ENCODE results near the gene HLA-B.

Gene HLA-B

GRCh38 chr6:31351401-31352309 is 5.3 kb downstream of the HLA-B start:
- DNase-seq, result no peak

DNA sequence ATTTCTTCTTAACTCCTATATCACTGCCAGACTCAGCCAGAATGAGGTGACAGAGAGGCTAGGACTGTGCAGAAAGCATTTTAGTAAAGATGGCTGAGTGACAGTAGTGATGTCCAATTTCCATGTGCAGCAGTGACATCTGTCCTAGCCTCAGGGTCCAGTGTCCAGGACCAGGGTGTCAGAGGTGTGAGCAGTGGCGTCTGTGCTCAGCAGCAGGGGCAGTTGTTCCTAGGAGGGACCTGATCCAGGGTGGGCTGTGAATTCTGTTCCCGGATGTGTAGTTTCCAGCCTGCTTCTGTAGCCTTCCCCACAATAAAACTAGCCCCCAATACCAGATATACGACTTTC is 6.0 kb downstream of the HLA-B start:
- DNase-seq, result no peak

GRCh38 chr6:31350196-31351032 is 6.6 kb downstream of the HLA-B start:
- no peak for DNase-seq

DNA sequence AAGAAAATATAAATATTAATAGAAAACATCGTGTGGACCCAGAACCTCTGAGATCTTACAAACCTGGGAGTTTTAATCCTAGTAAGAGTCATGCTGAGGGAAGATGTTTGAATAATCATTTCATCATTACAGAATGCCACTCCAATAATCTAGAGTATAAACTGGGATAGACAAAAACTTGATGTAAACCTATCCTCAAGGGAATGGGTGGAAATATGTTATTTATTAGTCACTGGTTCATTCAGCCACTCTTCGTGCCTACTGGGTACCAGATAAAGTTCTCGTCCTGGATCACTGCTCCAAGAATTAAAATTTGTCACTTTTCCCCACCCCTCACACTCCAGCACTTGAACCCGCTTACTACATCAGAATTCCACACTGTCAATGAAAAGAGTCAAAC is 7.7 kb downstream of the HLA-B start:
- DNase-seq, result no peak

GRCh38 chr6:31345026-31345730 is 11.8 kb downstream of the HLA-B start:
- DNase-seq, result no peak

GRCh38 chr6:31340228-31340627 is 16.8 kb downstream of the HLA-B start:
- no peak for DNase-seq

- no peak for DNase-seq
Measured at GRCh38 chr6:31339210-31339609, 17.8 kb downstream of the HLA-B start.

- no peak for DNase-seq
Measured at GRCh38 chr6:31336896-31337496, 20.0 kb downstream of the HLA-B start.

GRCh38 chr6:31332637-31333602 is 24.1 kb downstream of the HLA-B start:
- no peak for DNase-seq

DNA sequence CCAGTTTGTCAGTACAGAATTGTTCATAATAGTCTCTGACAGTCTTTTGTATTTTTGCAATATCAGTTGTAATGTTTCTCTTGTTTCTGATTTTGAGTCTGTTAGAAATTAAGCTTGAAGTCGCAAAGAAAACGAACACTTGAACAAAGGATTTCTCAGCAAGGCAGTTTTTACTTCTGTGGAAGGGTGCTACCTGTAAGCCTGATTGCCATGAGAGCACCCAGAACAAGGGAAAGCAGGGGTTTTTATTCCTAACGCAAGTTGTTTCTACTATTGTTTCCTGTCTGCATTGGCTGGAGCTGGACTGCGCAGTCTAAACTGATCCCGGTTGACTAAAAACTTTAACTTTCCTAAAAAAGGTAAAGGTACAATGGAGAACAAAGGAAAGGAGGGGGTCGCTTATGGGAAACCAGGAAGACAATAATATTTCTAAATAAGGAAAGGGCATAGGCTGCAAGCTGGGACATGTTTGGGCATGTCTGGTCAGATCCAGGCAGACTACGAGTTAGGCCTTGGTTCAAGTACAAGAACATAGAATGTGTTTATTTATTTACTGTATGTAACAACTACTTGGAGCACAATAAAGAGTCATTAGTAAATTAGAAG is 28.5 kb downstream of the HLA-B start:
- no peak for DNase-seq

GRCh38 chr6:31321820-31322219 is 35.2 kb downstream of the HLA-B start:
- no peak for DNase-seq

DNA sequence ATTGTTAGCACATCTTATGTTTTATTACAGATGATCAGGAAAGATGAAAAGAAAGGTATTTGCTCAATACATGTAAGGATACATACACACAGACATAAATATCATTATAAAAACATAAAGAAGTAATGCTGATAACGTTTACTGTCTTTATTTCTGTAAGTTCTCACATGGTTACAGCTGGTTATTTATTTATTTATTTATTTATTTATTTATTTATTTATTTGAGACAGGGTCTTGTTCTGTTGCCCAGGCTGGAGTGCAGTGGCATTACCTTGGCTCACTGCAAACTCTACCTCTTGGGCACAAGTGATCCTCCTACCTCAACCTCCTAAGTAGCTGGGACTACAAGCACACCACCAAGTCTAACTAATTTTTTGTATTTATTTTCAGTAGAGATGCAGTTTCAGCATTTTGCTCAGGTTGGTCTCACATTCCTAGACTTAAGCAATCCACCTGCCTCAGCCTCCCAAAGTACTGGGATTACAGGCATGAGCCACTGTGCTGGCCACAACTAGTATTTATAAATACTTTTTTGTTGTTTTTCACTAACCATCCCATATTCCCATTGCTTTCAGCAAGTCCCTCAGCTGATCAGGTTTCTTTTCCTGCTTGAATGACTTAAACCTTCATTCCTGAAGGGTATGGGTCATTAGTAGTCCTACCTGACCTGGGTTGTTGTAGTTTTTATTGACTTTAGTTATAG is 35.8 kb downstream of the HLA-B start:
- no peak for DNase-seq

- no peak for DNase-seq
Measured at GRCh38 chr6:31317036-31317435, 39.9 kb downstream of the HLA-B start.

DNA sequence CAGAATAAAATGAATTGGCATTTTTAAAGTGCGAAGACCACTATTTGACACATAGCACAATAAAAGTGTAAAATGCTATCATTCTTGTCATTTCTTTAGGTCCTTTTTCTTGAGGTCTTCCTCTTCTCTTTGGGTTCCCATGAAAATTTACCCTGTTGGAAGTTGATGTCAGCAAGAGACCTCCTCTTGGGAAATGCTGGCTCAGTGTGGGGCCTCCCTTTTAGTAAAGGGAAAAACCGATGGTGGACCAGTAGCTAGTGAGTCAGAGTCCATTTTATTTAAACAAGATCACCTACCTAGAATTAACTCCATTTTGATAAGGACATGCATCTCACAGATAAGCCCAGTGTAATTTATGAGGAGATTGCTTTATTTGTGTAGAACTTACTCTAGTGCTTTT is 47.3 kb downstream of the HLA-B start:
- DNase-seq, result no peak

- DNase-seq, result no peak
Measured at GRCh38 chr6:31308845-31309175, 48.2 kb downstream of the HLA-B start.

DNA sequence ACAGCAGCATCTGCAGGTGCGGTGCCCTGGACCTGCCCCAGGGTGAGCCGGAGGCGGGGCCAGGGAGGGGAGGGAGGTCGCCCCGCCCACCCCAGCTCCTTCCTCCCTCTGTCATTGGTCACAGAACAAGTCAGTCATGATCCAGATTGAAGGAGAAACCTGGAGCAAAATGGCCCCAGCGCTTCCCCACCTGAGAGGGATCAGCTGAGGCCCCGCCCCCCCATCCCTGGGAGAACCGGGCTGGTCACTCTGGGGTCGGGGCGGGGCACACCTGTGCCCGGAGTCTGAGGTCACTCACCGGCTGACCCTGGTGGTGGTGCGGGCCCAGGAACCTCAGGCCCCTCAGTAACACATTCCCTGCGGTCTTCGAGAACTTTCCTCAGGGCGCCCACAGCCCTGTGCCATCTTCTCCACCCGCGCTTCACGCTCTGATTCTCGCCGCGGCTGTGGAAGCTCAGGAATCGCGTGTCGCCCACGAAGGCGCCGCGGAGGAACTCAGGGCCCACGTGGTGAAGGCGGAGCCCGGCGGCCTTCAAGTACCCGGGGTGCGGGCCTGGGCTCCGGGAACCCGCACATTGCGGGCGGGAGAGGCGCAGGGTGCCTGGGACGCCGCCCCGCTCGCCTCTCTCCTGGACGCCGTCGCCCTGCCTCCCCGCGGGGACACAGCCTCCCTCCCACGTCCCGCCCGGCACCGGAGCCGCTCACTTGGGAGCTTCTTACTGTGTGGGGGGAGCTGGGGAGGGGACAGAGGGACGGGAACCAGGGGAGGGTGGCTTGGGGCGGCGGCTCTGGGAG is 48.7 kb downstream of the HLA-B start:
- no peak for DNase-seq

DNA sequence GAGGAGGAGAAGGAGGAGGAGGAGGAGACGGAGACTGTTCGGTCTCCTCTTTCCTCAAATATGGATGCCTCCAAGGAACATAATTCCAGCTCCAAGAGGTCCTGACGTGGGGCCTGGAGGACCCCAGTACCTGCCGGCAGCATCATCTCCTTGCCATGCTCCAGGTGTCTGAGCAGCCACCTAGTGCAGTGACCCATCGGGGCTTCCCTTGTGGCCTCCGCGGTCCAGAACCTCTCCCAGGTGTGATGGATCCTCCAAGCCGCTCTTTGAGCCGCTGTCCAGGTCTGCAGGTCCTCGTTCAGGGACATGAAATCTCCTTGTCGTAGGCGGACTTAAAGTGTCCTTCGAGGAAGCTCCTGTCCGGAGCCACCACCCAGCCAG is 49.3 kb downstream of the HLA-B start:
- no peak for DNase-seq

- no peak for DNase-seq
Measured at GRCh38 chr6:31305703-31306219, 51.2 kb downstream of the HLA-B start.

- no peak for DNase-seq
Measured at GRCh38 chr6:31304683-31305082, 52.3 kb downstream of the HLA-B start.

Data from fibroblast of skin of right biceps (primary cell).